IPS-18c (cell line): ENCODE results near the gene INTS14.
"Not testable (repeated sequence)": the region's sequence is repeated elsewhere in the genome, so short reads cannot be mapped to it uniquely, and the experiment has no call there.

Experiments used
- H3K4me3 ChIP-seq: 2 replicates; pipeline ENCODE4 v1.7.0; 2013; ENCODE audit warnings: low read depth, mild to moderate bottlenecking, low read length, moderate library complexity; ENCODE audit not compliant: insufficient read depth
- H3K9me3 ChIP-seq: one replicate; pipeline ENCODE4 v1.6.1; 2013; ENCODE audit warnings: mild to moderate bottlenecking, low read length, moderate library complexity; ENCODE audit not compliant: control insufficient read depth, insufficient read depth

INTS14 gene

GRCh38 chr15:65638109-65638508 is 27.2 kb upstream of the INTS14 start:
- no peak overlapping the region for H3K4me3 ChIP-seq
- H3K9me3 ChIP-seq = no peaks in the 10 kb centered on the region

DNA sequence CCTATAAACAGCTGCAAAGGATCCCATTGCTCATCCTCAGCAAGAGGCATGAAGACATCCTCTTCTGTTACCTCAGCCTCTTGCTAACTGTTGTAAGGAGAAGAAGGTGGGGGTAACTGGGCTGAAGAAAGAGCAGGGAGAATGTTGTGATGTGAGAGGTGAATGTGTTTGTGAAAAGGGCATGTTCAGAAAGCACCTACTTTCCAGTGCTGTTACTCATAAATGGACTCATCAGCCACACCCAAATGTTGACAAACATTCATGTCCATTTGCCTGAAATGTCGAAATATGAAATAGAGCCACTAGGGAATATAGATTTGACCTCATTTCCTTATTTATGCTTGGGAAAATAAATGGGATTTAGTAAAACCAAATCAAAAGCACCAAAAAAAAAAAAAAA is 23.4 kb upstream of the INTS14 start:
- no peaks in the 10 kb centered on the region for H3K9me3 ChIP-seq
- H3K4me3 ChIP-seq = no peak overlapping the region

DNA sequence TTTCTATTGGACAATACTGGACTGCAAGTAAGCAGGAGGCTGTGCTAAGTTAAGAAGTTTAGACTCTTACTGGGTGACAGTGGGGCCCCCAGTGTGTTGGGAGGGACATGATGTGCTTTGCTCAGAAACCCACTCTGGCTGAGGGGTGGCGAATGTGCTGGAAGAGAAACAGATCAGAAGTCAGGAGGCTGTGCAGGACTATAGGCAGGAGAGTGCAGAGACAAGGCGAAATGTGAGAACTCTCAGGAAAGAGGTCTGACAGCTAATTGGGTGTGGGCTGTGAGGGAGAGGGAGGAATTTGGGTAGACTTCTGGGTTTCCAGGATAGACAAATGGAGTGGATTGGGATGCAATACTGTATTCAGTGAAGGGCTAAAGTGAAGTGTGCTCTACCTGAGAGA is 22.8 kb upstream of the INTS14 start:
- H3K4me3 ChIP-seq = no peak overlapping the region
- no peaks in the 10 kb centered on the region for H3K9me3 ChIP-seq

DNA sequence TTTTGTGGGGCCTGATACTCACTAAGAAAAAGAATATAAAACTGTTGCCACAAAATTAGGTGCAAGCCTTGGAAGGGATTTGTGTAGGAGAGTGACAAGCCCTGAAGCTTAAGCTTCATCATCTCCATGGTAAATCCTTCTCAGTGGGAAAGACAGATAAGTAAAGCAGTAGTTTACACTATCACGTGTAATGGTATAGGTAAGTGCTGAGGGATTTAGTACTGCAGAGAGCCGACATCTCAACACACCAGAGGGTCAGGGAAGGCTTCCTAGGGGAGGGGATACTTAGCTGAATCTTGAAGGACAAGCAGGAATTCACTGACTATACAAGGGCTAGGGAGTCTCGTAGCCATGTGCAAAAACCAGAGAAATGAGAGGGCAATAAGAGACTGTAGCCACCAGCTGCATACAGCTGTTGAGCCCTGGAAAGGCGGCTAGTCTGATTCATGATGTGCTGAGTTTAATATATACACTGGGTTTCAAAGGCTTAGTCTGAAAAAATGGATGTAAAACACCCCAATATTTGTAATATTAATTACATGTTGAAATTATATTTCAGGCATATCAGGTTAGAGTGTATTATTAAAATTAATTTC is 21.9 kb upstream of the INTS14 start:
- H3K9me3 ChIP-seq = no peaks in the 10 kb centered on the region

GRCh38 chr15:65631503-65631902 is 20.6 kb upstream of the INTS14 start:
- H3K9me3 ChIP-seq = no peaks in the 10 kb centered on the region

More for the DNA sequence above, 21.9 kb upstream of the INTS14 start:
- H3K4me3 ChIP-seq = no peak overlapping the region

DNA sequence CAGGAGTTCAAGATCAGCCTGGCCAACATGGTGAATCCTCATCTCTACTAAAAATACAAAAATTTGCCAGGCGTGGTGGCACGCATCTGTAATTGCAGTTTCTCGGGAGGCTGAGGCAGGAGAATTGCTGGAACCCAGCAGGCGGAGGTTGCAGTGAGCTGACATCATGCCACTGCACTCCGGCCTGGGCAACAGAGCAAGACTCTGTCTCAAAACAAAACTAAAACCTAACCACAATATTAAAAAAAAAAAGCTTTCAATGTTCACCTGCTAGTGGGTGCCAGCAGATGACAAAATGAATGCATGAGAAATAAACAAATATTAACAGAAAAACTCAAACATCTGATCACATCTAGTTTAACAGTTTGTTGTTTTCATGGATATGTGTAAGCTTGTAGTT is 19.8 kb upstream of the INTS14 start:
- Histone ChIP-seq H3K4me3 (no peak overlapping the region), H3K9me3 (no peaks in the 10 kb centered on the region)

More at GRCh38 chr15:65631503-65631902, 20.6 kb upstream of the INTS14 start:
- H3K4me3 ChIP-seq = no peak overlapping the region

GRCh38 chr15:65629548-65629947 is 18.6 kb upstream of the INTS14 start:
- H3K9me3 ChIP-seq = no peaks in the 10 kb centered on the region
- H3K4me3 ChIP-seq = no peak overlapping the region

GRCh38 chr15:65626856-65627255 is 15.9 kb upstream of the INTS14 start:
- Histone ChIP-seq H3K4me3 (no peak overlapping the region), H3K9me3 (no peaks in the 10 kb centered on the region)

GRCh38 chr15:65623103-65623502 is 12.2 kb upstream of the INTS14 start:
- no peaks in the 10 kb centered on the region for H3K9me3 ChIP-seq
- H3K4me3 ChIP-seq = no peak overlapping the region

DNA sequence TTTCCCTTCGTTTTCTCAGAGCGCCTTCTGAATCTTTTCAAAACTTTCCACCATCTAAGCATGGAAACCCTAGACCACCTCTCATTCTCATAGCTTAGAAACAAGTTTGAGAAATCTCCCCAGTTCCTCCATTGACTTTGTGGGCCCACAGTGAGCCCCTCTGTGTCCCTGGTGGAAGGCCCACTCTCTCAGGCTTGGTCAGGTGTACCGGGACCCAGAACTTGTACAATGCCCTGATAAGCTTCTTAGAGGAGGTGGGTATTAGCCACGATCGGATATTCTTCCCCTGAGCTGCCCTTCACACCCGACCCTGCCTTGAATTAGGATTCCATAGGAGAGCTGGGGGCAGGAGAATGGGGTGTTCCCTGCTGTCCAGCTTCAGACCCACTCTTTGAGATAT is 10.7 kb upstream of the INTS14 start, which contains the start of gene SLC24A1:
SLC24A1 (plus strand) TSS at position 301 of the 400 bp plus-strand sequence. CDS start 2,143 bp downstream, outside the sequence.
- Histone ChIP-seq H3K4me3 (no peak within 1 kb of the TSS), H3K9me3 (no peaks in the 10 kb centered on the region)

DNA sequence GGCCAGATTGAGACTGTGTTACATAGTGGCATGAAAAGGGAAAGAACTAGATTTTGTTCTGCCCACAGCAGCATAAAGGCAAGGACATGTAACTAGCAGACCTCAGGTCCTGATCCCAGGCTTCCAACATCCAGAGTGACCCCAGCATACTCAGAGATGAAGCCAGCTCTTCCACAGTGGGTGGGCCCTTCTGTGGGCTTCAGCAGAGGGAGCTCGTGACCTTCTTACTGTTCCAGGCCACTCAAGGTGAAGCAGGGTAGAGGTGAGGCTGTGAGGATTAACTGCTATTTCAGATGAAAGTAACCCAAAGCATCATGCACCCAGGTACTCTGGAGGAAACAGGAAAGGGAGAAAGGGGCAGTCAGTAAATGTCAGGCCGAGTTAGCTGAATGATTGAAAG is 9.9 kb upstream of the INTS14 start:
- Histone ChIP-seq H3K9me3 (no peaks in the 10 kb centered on the region), H3K4me3 (no peak overlapping the region)

- Histone ChIP-seq H3K4me3 (no peak overlapping the region), H3K9me3 (no peaks in the 10 kb centered on the region)
Observed at GRCh38 chr15:65619626-65620290, 8.8 kb upstream of the INTS14 start.

DNA sequence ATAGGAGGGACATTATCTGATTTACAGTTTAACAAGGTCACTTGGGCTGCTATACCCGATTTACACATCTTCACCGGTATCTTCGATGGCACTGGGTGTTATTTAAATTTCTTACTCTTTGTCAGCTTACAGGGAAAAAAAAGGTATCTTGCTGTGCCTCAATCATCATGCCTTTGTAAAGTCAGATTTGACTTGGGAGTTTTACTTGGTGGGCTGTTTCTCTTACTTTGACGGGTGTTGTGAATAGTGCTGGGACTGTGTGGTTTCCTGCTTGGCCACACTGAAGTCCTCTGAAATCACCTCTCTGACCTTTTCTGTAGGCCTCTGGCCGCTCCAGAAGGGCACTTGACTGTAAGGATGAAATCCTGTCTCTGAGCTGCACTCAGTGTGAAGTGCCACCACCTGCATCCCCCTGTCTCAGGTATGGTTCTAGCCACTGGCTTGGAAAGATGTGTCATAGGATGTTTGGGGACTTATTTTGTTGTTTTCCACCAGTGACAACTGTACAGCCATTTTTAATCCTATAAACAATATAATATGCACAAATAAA is 7.7 kb upstream of the INTS14 start:
- no peak overlapping the region for H3K4me3 ChIP-seq
- H3K9me3 ChIP-seq = no peaks in the 10 kb centered on the region

GRCh38 chr15:65615887-65616286 is 5.0 kb upstream of the INTS14 start:
- not testable (repeated sequence) for H3K9me3 ChIP-seq, H3K4me3 ChIP-seq

GRCh38 chr15:65612949-65613744 is 2.2 kb upstream of the INTS14 start:
- H3K4me3 ChIP-seq = no peak overlapping the region

DNA sequence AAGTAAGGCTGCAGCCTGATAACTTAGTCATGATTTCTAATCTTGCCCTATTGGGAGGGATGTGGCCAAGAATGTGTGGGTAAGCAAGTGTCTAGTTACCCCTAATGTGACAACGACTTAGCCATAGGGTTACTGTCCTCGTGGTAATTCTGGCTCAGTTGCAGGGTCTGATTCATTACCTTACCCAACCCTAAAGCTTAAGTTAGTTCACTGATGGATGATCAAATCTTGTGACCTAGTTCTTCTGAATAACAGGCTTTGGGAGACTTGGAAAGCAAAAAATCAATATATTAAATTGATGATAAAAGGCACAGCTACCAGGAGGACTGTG is 1.6 kb upstream of the INTS14 start:
- Histone ChIP-seq H3K4me3 (no peak overlapping the region), H3K9me3 (no peaks in the 10 kb centered on the region)

More at GRCh38 chr15:65612949-65613744, 2.2 kb upstream of the INTS14 start:
- H3K9me3 ChIP-seq = no peaks in the 10 kb centered on the region

- Histone ChIP-seq H3K4me3 (peak overlapping the region; percentile 94; the same call in 1 of the 2 replicates), H3K9me3 (no peaks in the 10 kb centered on the region)
Observed at GRCh38 chr15:65611888-65612615, 1.1 kb upstream of the INTS14 start.
